ENCODE results near the gene STK26. TPM values are rescaled to one million over a fixed set of nuclear protein-coding genes. Genes with fewer than 3 reads are reported as not detected.
"Not testable (repeated sequence)": the region's sequence is repeated elsewhere in the genome, so short reads cannot be mapped to it uniquely, and the experiment has no call there.

The STK26 gene
- total and polyA plus RNA-seq, 4 donors = 9.1 to 16.4 (median 11.1) TPM

DNA sequence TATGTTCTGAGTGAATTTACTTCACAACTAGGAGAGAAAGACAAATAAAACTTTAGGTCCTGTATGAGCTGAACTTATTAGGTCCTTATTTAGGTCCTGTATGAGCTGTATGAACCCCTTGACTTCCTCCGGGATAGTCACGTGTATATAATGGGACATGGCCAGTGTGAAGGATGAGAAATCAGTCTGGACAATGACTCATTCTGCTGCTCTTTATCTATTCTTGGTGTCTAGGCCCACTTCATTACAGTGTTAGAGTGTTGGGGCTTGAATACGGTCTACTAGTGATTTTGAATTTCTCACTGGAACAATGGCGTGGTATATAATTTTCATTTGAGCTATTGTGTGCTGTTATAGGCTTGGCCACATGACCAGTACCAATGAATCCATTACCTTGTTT lies 21.9 kb downstream of the STK26 start:
- Histone ChIP-seq H3K4me3 (no peak overlapping the region), H3K27me3 (ENCODE audit: control insufficient read depth in 3 of 3, insufficient read depth in 3 of 3, low read length in 2 of 3) (peaks cover 0 to 59% (median 27%) of the 10 kb centered on the region in 3 donors), H3K9me3 (ENCODE audit: control insufficient read depth in 4 of 4, insufficient read depth in 3 of 4, low read length in 3 of 4) (no peaks in the 10 kb centered on the region), H3K36me3 (ENCODE audit: control insufficient read depth in 4 of 4, insufficient read depth in 4 of 4, low read length in 4 of 4) (no peaks in the 10 kb centered on the region), H3K9ac (ENCODE audit: insufficient read depth in 1 of 2, low read length in 2 of 2) (no peak overlapping the region), H3K27ac (ENCODE audit: low read depth in 1 of 2, low read length in 1 of 2) (no peak overlapping the region), H3K4me1 (ENCODE audit: control insufficient read depth in 5 of 5, insufficient read depth in 5 of 5, low read length in 5 of 5) (no peaks in the 10 kb centered on the region)
- no peak for DNase-seq
- TF ChIP-seq, protein P1, sequence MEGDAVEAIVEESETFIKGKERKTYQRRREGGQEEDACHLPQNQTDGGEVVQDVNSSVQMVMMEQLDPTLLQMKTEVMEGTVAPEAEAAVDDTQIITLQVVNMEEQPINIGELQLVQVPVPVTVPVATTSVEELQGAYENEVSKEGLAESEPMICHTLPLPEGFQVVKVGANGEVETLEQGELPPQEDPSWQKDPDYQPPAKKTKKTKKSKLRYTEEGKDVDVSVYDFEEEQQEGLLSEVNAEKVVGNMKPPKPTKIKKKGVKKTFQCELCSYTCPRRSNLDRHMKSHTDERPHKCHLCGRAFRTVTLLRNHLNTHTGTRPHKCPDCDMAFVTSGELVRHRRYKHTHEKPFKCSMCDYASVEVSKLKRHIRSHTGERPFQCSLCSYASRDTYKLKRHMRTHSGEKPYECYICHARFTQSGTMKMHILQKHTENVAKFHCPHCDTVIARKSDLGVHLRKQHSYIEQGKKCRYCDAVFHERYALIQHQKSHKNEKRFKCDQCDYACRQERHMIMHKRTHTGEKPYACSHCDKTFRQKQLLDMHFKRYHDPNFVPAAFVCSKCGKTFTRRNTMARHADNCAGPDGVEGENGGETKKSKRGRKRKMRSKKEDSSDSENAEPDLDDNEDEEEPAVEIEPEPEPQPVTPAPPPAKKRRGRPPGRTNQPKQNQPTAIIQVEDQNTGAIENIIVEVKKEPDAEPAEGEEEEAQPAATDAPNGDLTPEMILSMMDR (IDR thresholded peaks at IDR 0.05; ENCODE audit: control extremely low read depth, extremely low read depth) = no peak
- WGBS, 2 donors = 74 to 93% methylated on average over 4 of the region's 4 CpGs
- ATAC-seq (ENCODE audit: insufficient read depth, low FRiP score) = no peak

DNA sequence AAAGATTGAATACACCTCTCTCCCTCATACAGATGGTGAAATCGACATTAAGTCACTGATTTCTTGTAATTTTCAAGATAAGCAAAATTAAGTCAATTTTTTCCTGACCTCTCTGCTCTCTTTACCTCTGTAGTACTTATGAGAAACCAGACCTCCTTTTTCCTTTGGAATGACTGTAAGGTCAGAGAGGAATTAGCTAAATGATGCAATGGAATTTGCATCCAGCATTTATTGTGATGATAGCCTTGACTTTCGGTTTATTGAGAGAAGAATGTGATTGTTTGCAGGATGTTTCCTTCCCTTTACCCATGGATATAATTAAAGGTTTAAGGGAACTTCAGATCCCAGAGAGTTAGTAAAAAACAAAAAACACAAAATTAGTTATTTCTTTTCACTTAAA lies 22.4 kb downstream of the STK26 start:
- no peak overlapping the region for H3K4me3 ChIP-seq
- no peaks in the 10 kb centered on the region for H3K9me3 ChIP-seq (ENCODE audit: control insufficient read depth in 4 of 4, insufficient read depth in 3 of 4, low read length in 3 of 4)
- DNase-seq (no peak), ATAC-seq (ENCODE audit: insufficient read depth, low FRiP score) (no peak)
- H3K4me1 ChIP-seq (ENCODE audit: control insufficient read depth in 5 of 5, insufficient read depth in 5 of 5, low read length in 5 of 5) = no peaks in the 10 kb centered on the region
- peaks cover 0 to 57% (median 27%) of the 10 kb centered on the region in 3 donors for H3K27me3 ChIP-seq (ENCODE audit: control insufficient read depth in 3 of 3, insufficient read depth in 3 of 3, low read length in 2 of 3)
- TF ChIP-seq, protein P1 (IDR thresholded peaks at IDR 0.05; ENCODE audit: control extremely low read depth, extremely low read depth) = no peak
- H3K27ac ChIP-seq (ENCODE audit: low read depth in 1 of 2, low read length in 1 of 2) = no peak overlapping the region
- H3K36me3 ChIP-seq (ENCODE audit: control insufficient read depth in 4 of 4, insufficient read depth in 4 of 4, low read length in 4 of 4) = no peaks in the 10 kb centered on the region
- no peak overlapping the region for H3K9ac ChIP-seq (ENCODE audit: insufficient read depth in 1 of 2, low read length in 2 of 2)
- 57 to 82% methylated on average over 2 of the region's 2 CpGs for WGBS, 2 donors

DNA sequence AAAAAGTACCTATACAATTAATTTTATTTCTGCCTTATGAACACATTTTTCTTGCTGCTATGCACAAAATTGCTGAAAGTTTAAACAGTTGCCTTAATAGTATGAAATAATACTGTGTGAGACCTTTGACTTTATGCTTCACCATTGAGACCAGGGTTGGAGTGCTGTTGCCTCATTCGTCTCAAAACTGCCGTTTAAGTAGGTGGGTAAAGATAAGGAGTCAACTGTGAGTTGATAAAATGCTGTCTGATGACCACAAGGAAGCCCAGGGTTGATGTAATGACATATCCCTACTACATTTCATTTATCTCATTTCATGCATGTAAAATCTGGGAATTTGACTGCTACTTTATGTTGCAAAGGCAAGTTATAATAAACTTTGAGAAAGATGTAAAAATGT lies 23.4 kb downstream of the STK26 start:
- Histone ChIP-seq H3K9me3 (ENCODE audit: control insufficient read depth in 4 of 4, insufficient read depth in 3 of 4, low read length in 3 of 4) (no peaks in the 10 kb centered on the region), H3K4me1 (ENCODE audit: control insufficient read depth in 5 of 5, insufficient read depth in 5 of 5, low read length in 5 of 5) (no peaks in the 10 kb centered on the region), H3K9ac (ENCODE audit: insufficient read depth in 1 of 2, low read length in 2 of 2) (no peak overlapping the region), H3K27ac (ENCODE audit: low read depth in 1 of 2, low read length in 1 of 2) (no peak overlapping the region), H3K27me3 (ENCODE audit: control insufficient read depth in 3 of 3, insufficient read depth in 3 of 3, low read length in 2 of 3) (peaks cover 0 to 48% (median 21%) of the 10 kb centered on the region in 3 donors), H3K4me3 (no peak overlapping the region), H3K36me3 (ENCODE audit: control insufficient read depth in 4 of 4, insufficient read depth in 4 of 4, low read length in 4 of 4) (no peaks in the 10 kb centered on the region)
- TF ChIP-seq, protein P1 (IDR thresholded peaks at IDR 0.05; ENCODE audit: control extremely low read depth, extremely low read depth) = no peak
- WGBS, 2 donors = 22 to 56% methylated on average over 2 of the region's 2 CpGs
- no peak for DNase-seq
- ATAC-seq (ENCODE audit: insufficient read depth, low FRiP score) = no peak

DNA sequence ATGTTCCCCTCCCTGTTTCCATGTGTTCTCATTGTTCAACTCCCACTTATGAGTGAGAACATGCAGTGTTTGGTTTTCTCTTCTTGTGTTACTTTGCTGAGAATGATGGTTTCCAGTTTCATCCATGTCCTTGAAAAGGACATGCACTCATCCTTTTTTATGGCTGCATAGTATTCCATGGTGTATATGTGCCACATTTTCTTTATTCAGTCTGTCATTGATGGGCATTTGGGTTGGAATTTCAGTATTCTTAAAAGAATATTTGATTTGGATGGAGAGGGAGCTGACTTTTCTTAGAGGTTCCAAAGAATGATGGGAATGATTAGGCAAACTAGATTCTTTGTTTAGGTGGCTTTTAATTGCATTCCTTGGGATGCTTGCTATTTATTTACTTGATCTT lies 28.7 kb downstream of the STK26 start:
- peaks cover 0 to 43% (median 17%) of the 10 kb centered on the region in 3 donors for H3K27me3 ChIP-seq (ENCODE audit: control insufficient read depth in 3 of 3, insufficient read depth in 3 of 3, low read length in 2 of 3)
- not testable (repeated sequence) for DNase-seq; H3K4me1 ChIP-seq (ENCODE audit: control insufficient read depth in 5 of 5, insufficient read depth in 5 of 5, low read length in 5 of 5); ATAC-seq (ENCODE audit: insufficient read depth, low FRiP score); H3K36me3 ChIP-seq (ENCODE audit: control insufficient read depth in 4 of 4, insufficient read depth in 4 of 4, low read length in 4 of 4); H3K9me3 ChIP-seq (ENCODE audit: control insufficient read depth in 4 of 4, insufficient read depth in 3 of 4, low read length in 3 of 4); H3K27ac ChIP-seq (ENCODE audit: low read depth in 1 of 2, low read length in 1 of 2); H3K4me3 ChIP-seq; H3K9ac ChIP-seq (ENCODE audit: insufficient read depth in 1 of 2, low read length in 2 of 2)
